SK-N-SH (cell line): ENCODE measurements around the gene CBY2. TPM values are rescaled to one million over a fixed set of nuclear protein-coding genes. Genes with fewer than 3 reads are reported as not detected.

Experiments used
- CTCF ChIA-PET: fragments of 300-600, 350-600 bp; formaldehyde crosslinking; extraction: SDS; loops from one replicate; lab custom pipeline; 2021; lab: Yijun Ruan, JAX
- POLR2A ChIA-PET: fragments of 350-600 bp; sonication (Branson Sonifier 250); formaldehyde crosslinking; extraction: SDS; loops from one replicate; lab custom pipeline; 2020; ENCODE audit warnings: antibody characterized with exemption, inconsistent platforms; lab: Yijun Ruan, JAX
- DNase-seq: peaks from one replicate; pipeline ENCODE4 v3.0.0; 2012
- H2AFZ ChIP-seq: fragments of 200-600 bp; sonication (generic); 2 replicates; pipeline ENCODE4 v1.8.1; 2016; ENCODE audit warnings: antibody characterized with exemption, mild to moderate bottlenecking, low read depth
- H3F3A ChIP-seq: fragments of 200-600 bp; sonication (generic); replicated peaks from 2 replicates; pipeline ENCODE3; 2016; ENCODE audit warnings: antibody characterized with exemption, mild to moderate bottlenecking; ENCODE audit not compliant: insufficient read depth
- H3K27ac ChIP-seq, 2 experiments: fragments of 200-500 bp in 1 of 2; fragments of 200-600 bp in 1 of 2; sonication (Bioruptor generic) in 1 of 2; sonication (generic), shearing (Covaris generic) in 1 of 2; 2 replicates each; pipeline versions ENCODE4 v1.5.1 to v1.6.1; 2014 to 2016; ENCODE audit warnings: low read depth in 2 of 2, inconsistent platforms in 1 of 2, low read length in 1 of 2, mild to moderate bottlenecking in 1 of 2, mixed read lengths in 1 of 2
- H3K27me3 ChIP-seq: fragments of 200-600 bp; sonication (generic), shearing (Covaris generic); 2 replicates; pipeline ENCODE4 v1.6.1; 2016; ENCODE audit warnings: mixed run types; ENCODE audit not compliant: insufficient read depth
- H3K36me3 ChIP-seq, 2 experiments: fragments of 200-500 bp in 1 of 2; fragments of 200-600 bp in 1 of 2; sonication (Bioruptor generic) in 1 of 2; sonication (generic) in 1 of 2; replicated peaks in 1 of 2; 2 replicates each; pipeline versions ENCODE3 to v1.5.1; 2014 to 2016; ENCODE audit warnings: low read length in 1 of 2, mild to moderate bottlenecking in 1 of 2; ENCODE audit not compliant: insufficient read depth in 2 of 2, control insufficient read depth in 1 of 2
- H3K4me1 ChIP-seq, 2 experiments: fragments of 200-500 bp in 1 of 2; fragments of 200-600 bp in 1 of 2; sonication (Bioruptor generic) in 1 of 2; sonication (generic), shearing (Covaris generic) in 1 of 2; 2 replicates each; pipeline versions ENCODE4 v1.5.1 to v1.6.1; 2014 to 2016; ENCODE audit warnings: low read depth in 1 of 2, low read length in 1 of 2, mixed run types in 1 of 2; ENCODE audit not compliant: insufficient read depth in 2 of 2, control insufficient read depth in 1 of 2
- H3K4me2 ChIP-seq: fragments of 200-600 bp; sonication (generic), shearing (Covaris generic); 2 replicates; pipeline ENCODE4 v1.6.1; 2017; ENCODE audit warnings: mixed run types
- H3K4me3 ChIP-seq, 2 experiments: fragments of 200-500 bp in 1 of 2; fragments of 200-600 bp in 1 of 2; sonication (Bioruptor generic) in 1 of 2; sonication (generic), shearing (Covaris generic) in 1 of 2; 2 replicates each; pipeline versions ENCODE4 v1.5.1 to v1.8.1; 2014 to 2016; ENCODE audit warnings: low read depth in 2 of 2, inconsistent platforms in 1 of 2, low read length in 1 of 2, mild to moderate bottlenecking in 1 of 2, mixed read lengths in 1 of 2, moderate library complexity in 1 of 2
- H3K79me2 ChIP-seq: fragments of 200-600 bp; sonication (generic); 2 replicates; pipeline ENCODE4 v1.8.1; 2017; ENCODE audit warnings: mild to moderate bottlenecking; ENCODE audit not compliant: insufficient read depth
- H3K9ac ChIP-seq: fragments of 200-600 bp; sonication (generic); 2 replicates; pipeline ENCODE4 v1.6.1; 2017; ENCODE audit warnings: mixed run types
- H3K9me2 ChIP-seq: fragments of 200-600 bp; sonication (generic); 2 replicates; pipeline ENCODE4 v1.6.1; 2017; ENCODE audit warnings: mixed run types
- H3K9me3 ChIP-seq: fragments of 200-600 bp; sonication (generic); 2 replicates; pipeline ENCODE4 v1.6.1; 2017; ENCODE audit warnings: mixed run types, mild to moderate bottlenecking, moderate library complexity
- H4K20me1 ChIP-seq: fragments of 200-600 bp; sonication (generic); 2 replicates; pipeline ENCODE4 v1.6.1; 2017; ENCODE audit warnings: mild to moderate bottlenecking, mixed run types; ENCODE audit not compliant: insufficient read depth
- CTCF ChIP-seq: fragments of 200-600 bp; sonication (generic); IDR thresholded peaks from 2 replicates; pipeline ENCODE4 v1.6.1; 2017; ENCODE audit warnings: antibody characterized with exemption, mild to moderate bottlenecking, moderate library complexity
- EZH2phosphoT487 ChIP-seq: fragments of 200-600 bp; sonication (generic); IDR thresholded peaks from 2 replicates; pipeline ENCODE4 v1.6.1; 2017; ENCODE audit warnings: low read depth, mixed run types, mild to moderate bottlenecking, antibody characterized with exemption, moderate library complexity, borderline replicate concordance
- FOSL2 ChIP-seq: IDR thresholded peaks from 2 replicates; pipeline ENCODE4 v1.4.0; 2012; ENCODE audit warnings: low read depth, mild to moderate bottlenecking, moderate library complexity, borderline replicate concordance
- FOXJ3 ChIP-seq: sonication (generic); formaldehyde crosslinking; IDR thresholded peaks from 2 replicates; pipeline ENCODE4 v1.5.1; 2020; ENCODE audit warnings: mild to moderate bottlenecking, missing genetic modification reagents
- FOXM1 ChIP-seq: IDR thresholded peaks from 2 replicates; pipeline ENCODE4 v1.4.0; 2012; ENCODE audit warnings: low read depth, mild to moderate bottlenecking
- IRF3 ChIP-seq: fragments of 150-350 bp; IDR thresholded peaks from 2 replicates; pipeline ENCODE4 v1.6.1; 2016; ENCODE audit warnings: mild to moderate bottlenecking, low read depth, low read length
- JUND ChIP-seq: IDR thresholded peaks from 2 replicates; pipeline ENCODE4 v1.4.0; 2012
- MEF2A ChIP-seq: IDR thresholded peaks from 2 replicates; pipeline ENCODE4 v1.4.0; 2012; ENCODE audit warnings: low read depth, borderline replicate concordance
- NFIC ChIP-seq: IDR thresholded peaks from 2 replicates; pipeline ENCODE4 v1.4.0; 2012; ENCODE audit warnings: borderline replicate concordance
- PBX3 ChIP-seq: IDR thresholded peaks from 2 replicates; pipeline ENCODE4; 2012
- POLR2AphosphoS5 ChIP-seq: IDR thresholded peaks from 2 replicates; pipeline ENCODE4 v1.6.1; 2012; ENCODE audit warnings: low read depth, low read length
- SMC3 ChIP-seq: IDR thresholded peaks from 2 replicates; pipeline ENCODE4 v1.6.1; 2012; ENCODE audit warnings: low read depth, low read length, improper control_type of control experiment
- USF1 ChIP-seq: IDR thresholded peaks from 2 replicates; pipeline ENCODE4 v1.4.0; 2012; ENCODE audit warnings: low read depth, borderline replicate concordance
- YY1 ChIP-seq: IDR thresholded peaks from 2 replicates; pipeline ENCODE4 v1.4.0; 2012; ENCODE audit warnings: low read depth, mild to moderate bottlenecking
- WGBS: methylation state at CpG from one replicate; pipeline ENCODE4 v1.1.6; 2017; ENCODE audit warnings: low lambda C conversion rate; 5-methylcytosine and 5-hydroxymethylcytosine counted together
- polyA plus RNA-seq, 3 experiments: library from polyadenylated mRNA; depleted of rRNA; stranded (reverse); fragments of >200 nt; gene quantifications; 2 replicates each; pipeline ENCODE4 v1.2.3, GENCODE V29; 2012

The CBY2 gene
- polyA plus RNA-seq, 1 of the 3 experiments (the other 2 are of a cell fraction) = not detected

- no peak for TF ChIP-seq USF1
- TF ChIP-seq FOXM1 = no peak
- TF ChIP-seq JUND = no peak
- no peak for TF ChIP-seq YY1
- TF ChIP-seq PBX3 = no peak
- no peak for TF ChIP-seq MEF2A
- no peak for TF ChIP-seq FOSL2
- TF ChIP-seq IRF3 = no peak
- no peak for TF ChIP-seq CTCF
- no peak for TF ChIP-seq SMC3
- TF ChIP-seq, all 33 proteins: peak for 0
These were observed 31.8 kb upstream of the CBY2 start (continued) for GRCh38 chr13:45670189-45670885.

- no peaks in the 10 kb centered on the region for H3K9me2 ChIP-seq
- POLR2A ChIA-PET = no interaction called here
- H3F3A ChIP-seq = no peaks in the 10 kb centered on the region
- no peaks in the 10 kb centered on the region; a peak in 1 of 4 replicates for H3K4me1 ChIP-seq
- H3K27me3 ChIP-seq = no peaks in the 10 kb centered on the region
- TF ChIP-seq NFIC (peak; percentile 30; the same call in 1 of the 2 replicates), POLR2AphosphoS5 (no peak), FOXJ3 (no peak), SMC3 (no peak), EZH2phosphoT487 (no peak)
- no peak overlapping the region for H3K9ac ChIP-seq
- WGBS = 25% methylated on average over 1 of the region's 1 CpG
- H4K20me1 ChIP-seq = no peaks in the 10 kb centered on the region
- H3K36me3 ChIP-seq = no peaks in the 10 kb centered on the region
- H3K4me3 ChIP-seq = no peak overlapping the region
- no peak overlapping the region for H3K4me2 ChIP-seq
- H3K79me2 ChIP-seq = no peaks in the 10 kb centered on the region
- no peak overlapping the region for H3K27ac ChIP-seq
- CTCF ChIA-PET = no interaction called here
- peak; percentile 24 for DNase-seq
- H3K9me3 ChIP-seq = no peaks in the 10 kb centered on the region
- no peak overlapping the region for H2AFZ ChIP-seq
These were observed 27.2 kb upstream of the CBY2 start for GRCh38 chr13:45674908-45675307.
